Measurements from ENCODE around the gene THRB.

THRB gene

DNA sequence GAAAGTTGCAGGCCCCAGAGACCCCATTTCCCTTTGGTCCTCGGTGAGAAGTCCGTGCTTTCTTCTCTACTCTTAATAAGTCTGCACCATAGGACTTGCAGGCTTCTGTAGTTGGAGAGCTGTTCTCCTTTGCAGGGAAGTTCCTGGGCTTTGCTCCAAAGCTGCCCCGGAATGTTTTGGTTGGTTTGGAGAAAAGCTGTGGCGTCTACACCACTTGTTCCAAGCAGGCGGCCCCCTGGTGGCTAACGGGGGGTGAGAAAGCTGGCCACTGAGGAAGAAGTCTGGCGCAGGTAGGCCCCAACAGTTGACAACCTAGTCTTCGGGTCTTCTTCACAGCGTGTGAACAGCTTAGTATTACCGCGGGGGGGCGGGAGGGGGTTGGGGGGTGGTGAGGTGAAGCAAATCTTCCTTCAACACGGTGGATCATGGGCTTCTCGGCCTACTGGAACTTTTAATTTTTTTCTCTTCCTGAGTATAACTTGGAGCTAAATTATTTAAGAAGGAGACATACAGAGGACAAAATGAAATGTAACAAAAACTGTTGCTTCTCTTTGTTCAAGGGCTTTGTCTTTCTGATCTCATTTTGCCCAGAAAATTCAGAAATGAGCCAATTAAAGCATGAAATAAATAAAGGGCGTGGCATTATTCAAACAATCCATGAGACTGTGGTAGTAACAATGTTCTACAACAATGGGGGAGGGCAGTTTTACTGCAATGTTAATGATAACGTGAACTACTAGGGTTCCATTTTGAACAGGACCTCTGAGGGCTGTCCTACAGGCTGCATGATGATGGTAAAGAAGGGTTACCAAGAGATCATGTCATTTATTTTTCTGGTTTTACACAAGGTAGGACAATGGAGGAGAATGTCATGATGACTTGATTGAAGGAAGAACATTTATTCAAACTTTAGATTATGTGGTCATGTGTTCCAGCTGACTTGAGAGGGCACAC lies 2.2 kb upstream of the THRB start:
- H3K27me3 ChIP-seq (ENCODE audit: low read length) = no peaks in the 10 kb centered on the region
- H3K9ac ChIP-seq (ENCODE audit: low read length) = no peak overlapping the region
- no peak overlapping the region for H2AFZ ChIP-seq (ENCODE audit: low read depth, low read length, severe bottlenecking)
- H3K79me2 ChIP-seq (ENCODE audit: insufficient read depth, low read length) = no peaks in the 10 kb centered on the region
- H3K9me3 ChIP-seq (ENCODE audit: insufficient read depth, low read length) = no peaks in the 10 kb centered on the region
- TF ChIP-seq CTCF (IDR thresholded peaks at IDR 0.05; ENCODE audit: insufficient read depth, low read length, poor library complexity, severe bottlenecking) = peak; percentile 24
- no peak for TF ChIP-seq EZH2phosphoT487 (conservative IDR thresholded peaks at IDR 0.05; ENCODE audit: low read length)
- no peaks in the 10 kb centered on the region for H3K36me3 ChIP-seq (ENCODE audit: low read length)
- no peaks in the 10 kb centered on the region for H3F3A ChIP-seq (ENCODE audit: insufficient read depth)
- no peaks in the 10 kb centered on the region for H4K20me1 ChIP-seq (ENCODE audit: low read depth, low read length)
- H3K9me2 ChIP-seq (replicated peaks; ENCODE audit: insufficient read depth, low read length) = no peaks in the 10 kb centered on the region
- H3K27ac ChIP-seq (ENCODE audit: low read depth, low read length) = no peak overlapping the region
- no peak overlapping the region for H3K4me3 ChIP-seq (ENCODE audit: insufficient read depth, low read length, poor library complexity, severe bottlenecking)
- H3K4me2 ChIP-seq (ENCODE audit: low read depth, low read length, poor library complexity, severe bottlenecking) = no peak overlapping the region

- no peak overlapping the region for H3K9ac ChIP-seq (ENCODE audit: low read length)
- TF ChIP-seq EZH2phosphoT487 (conservative IDR thresholded peaks at IDR 0.05; ENCODE audit: low read length) = no peak
- TF ChIP-seq CTCF (IDR thresholded peaks at IDR 0.05; ENCODE audit: insufficient read depth, low read length, poor library complexity, severe bottlenecking) = no peak
- no peaks in the 10 kb centered on the region for H4K20me1 ChIP-seq (ENCODE audit: low read depth, low read length)
- no peak overlapping the region for H3K4me3 ChIP-seq (ENCODE audit: insufficient read depth, low read length, poor library complexity, severe bottlenecking)
- no peak overlapping the region for H3K27ac ChIP-seq (ENCODE audit: low read depth, low read length)
- no peaks in the 10 kb centered on the region for H3K9me2 ChIP-seq (replicated peaks; ENCODE audit: insufficient read depth, low read length)
- H3K36me3 ChIP-seq (ENCODE audit: low read length) = no peaks in the 10 kb centered on the region
- H3F3A ChIP-seq (ENCODE audit: insufficient read depth) = no peaks in the 10 kb centered on the region
- H3K27me3 ChIP-seq (ENCODE audit: low read length) = no peaks in the 10 kb centered on the region
- no peaks in the 10 kb centered on the region for H3K9me3 ChIP-seq (ENCODE audit: insufficient read depth, low read length)
- no peaks in the 10 kb centered on the region for H3K79me2 ChIP-seq (ENCODE audit: insufficient read depth, low read length)
- H3K4me2 ChIP-seq (ENCODE audit: low read depth, low read length, poor library complexity, severe bottlenecking) = no peak overlapping the region
- no peak overlapping the region for H2AFZ ChIP-seq (ENCODE audit: low read depth, low read length, severe bottlenecking)
Measured at GRCh38 chr3:24495326-24495994, 810 bp upstream of the THRB start.

- H3K27me3 ChIP-seq (ENCODE audit: low read length) = no peaks in the 10 kb centered on the region
- no peaks in the 10 kb centered on the region for H3K79me2 ChIP-seq (ENCODE audit: insufficient read depth, low read length)
- no peaks in the 10 kb centered on the region for H3K9me2 ChIP-seq (replicated peaks; ENCODE audit: insufficient read depth, low read length)
- H3K9me3 ChIP-seq (ENCODE audit: insufficient read depth, low read length) = no peaks in the 10 kb centered on the region
- H2AFZ ChIP-seq (ENCODE audit: low read depth, low read length, severe bottlenecking) = no peak overlapping the region
- H3K36me3 ChIP-seq (ENCODE audit: low read length) = no peaks in the 10 kb centered on the region
- TF ChIP-seq CTCF (IDR thresholded peaks at IDR 0.05; ENCODE audit: insufficient read depth, low read length, poor library complexity, severe bottlenecking) (no peak), EZH2phosphoT487 (conservative IDR thresholded peaks at IDR 0.05; ENCODE audit: low read length) (no peak)
- no peaks in the 10 kb centered on the region for H3F3A ChIP-seq (ENCODE audit: insufficient read depth)
- H3K4me2 ChIP-seq (ENCODE audit: low read depth, low read length, poor library complexity, severe bottlenecking) = no peak overlapping the region
- H3K27ac ChIP-seq (ENCODE audit: low read depth, low read length) = no peak overlapping the region
- H4K20me1 ChIP-seq (ENCODE audit: low read depth, low read length) = no peaks in the 10 kb centered on the region
- no peak overlapping the region for H3K9ac ChIP-seq (ENCODE audit: low read length)
- H3K4me3 ChIP-seq (ENCODE audit: insufficient read depth, low read length, poor library complexity, severe bottlenecking) = no peak overlapping the region
Measured at GRCh38 chr3:24493746-24494617, 668 bp downstream of the THRB start.

Measured in SU-DHL-6 (cell line).